ENCODE results near the gene SSTR4.

Gene SSTR4

GRCh38 chr20:23039885-23040508 lies 4.9 kb downstream of the SSTR4 start:
- TF ChIP-seq CTCF (IDR thresholded peaks at IDR 0.05) (no peak), ZFX (IDR thresholded peaks at IDR 0.05; ENCODE audit: borderline replicate concordance) (no peak)
- H3K27ac ChIP-seq = no peak overlapping the region

- TF ChIP-seq CTCF (IDR thresholded peaks at IDR 0.05) = no peak
- no peak overlapping the region for H3K27ac ChIP-seq
These were observed 7.2 kb downstream of the SSTR4 start for GRCh38 chr20:23042270-23042669.

- TF ChIP-seq CTCF (IDR thresholded peaks at IDR 0.05) (no peak), ZFX (IDR thresholded peaks at IDR 0.05; ENCODE audit: borderline replicate concordance) (no peak)
- H3K27ac ChIP-seq = no peak overlapping the region
These were observed 8.3 kb downstream of the SSTR4 start for GRCh38 chr20:23043376-23043775.

- H3K27ac ChIP-seq = no peak overlapping the region
- TF ChIP-seq ZFX (IDR thresholded peaks at IDR 0.05; ENCODE audit: borderline replicate concordance) (no peak), CTCF (IDR thresholded peaks at IDR 0.05) (no peak)
These were observed 11.3 kb downstream of the SSTR4 start for GRCh38 chr20:23046431-23046830.

- H3K27ac ChIP-seq = no peak overlapping the region
- TF ChIP-seq ZFX (IDR thresholded peaks at IDR 0.05; ENCODE audit: borderline replicate concordance) (no peak), CTCF (IDR thresholded peaks at IDR 0.05) (no peak)
These were observed 12.1 kb downstream of the SSTR4 start for GRCh38 chr20:23047001-23047737.

GRCh38 chr20:23047738-23048214 lies 12.7 kb downstream of the SSTR4 start:
- no peak for TF ChIP-seq CTCF (IDR thresholded peaks at IDR 0.05)
- no peak for TF ChIP-seq ZFX (IDR thresholded peaks at IDR 0.05; ENCODE audit: borderline replicate concordance)
- H3K27ac ChIP-seq = no peak overlapping the region
